Measurements from ENCODE around the gene MST1.
"Not testable (repeated sequence)": the region's sequence is repeated elsewhere in the genome, so short reads cannot be mapped to it uniquely, and the experiment has no call there.

Gene MST1

GRCh38 chr3:49700453-49701128 is 11.3 kb upstream of the MST1 start:
- no peak for DNase-seq (ENCODE audit: low read depth)

- no peak for DNase-seq (ENCODE audit: low read depth)
Observed at GRCh38 chr3:49700014-49700413, 10.7 kb upstream of the MST1 start.

- no peak for DNase-seq (ENCODE audit: low read depth)
Observed at GRCh38 chr3:49699281-49699979, 10.2 kb upstream of the MST1 start.

GRCh38 chr3:49695350-49696015 is 6.2 kb upstream of the MST1 start:
- not testable (repeated sequence) for DNase-seq (ENCODE audit: low read depth)

- not testable (repeated sequence) for DNase-seq (ENCODE audit: low read depth)
Observed at GRCh38 chr3:49694409-49695070, 5.3 kb upstream of the MST1 start.

- DNase-seq (ENCODE audit: low read depth): not testable (repeated sequence)
Observed at GRCh38 chr3:49691481-49691880, 2.2 kb upstream of the MST1 start.

GRCh38 chr3:49690856-49691255 is 1.6 kb upstream of the MST1 start:
- not testable (repeated sequence) for DNase-seq (ENCODE audit: low read depth)

- DNase-seq (ENCODE audit: low read depth): not testable (repeated sequence)
Observed at GRCh38 chr3:49689908-49690624, 792 bp upstream of the MST1 start.

- not testable (repeated sequence) for DNase-seq (ENCODE audit: low read depth)
Observed at GRCh38 chr3:49688338-49689045, 782 bp downstream of the MST1 start.

GRCh38 chr3:49687424-49687795 is 1.9 kb downstream of the MST1 start:
- DNase-seq (ENCODE audit: low read depth): not testable (repeated sequence)

GRCh38 chr3:49686769-49687423 is 2.4 kb downstream of the MST1 start:
- DNase-seq (ENCODE audit: low read depth): not testable (repeated sequence)

- DNase-seq (ENCODE audit: low read depth): not testable (repeated sequence)
Observed at GRCh38 chr3:49686346-49686745, 2.9 kb downstream of the MST1 start.

- DNase-seq (ENCODE audit: low read depth): not testable (repeated sequence)
Observed at GRCh38 chr3:49685846-49686245, 3.4 kb downstream of the MST1 start.

- not testable (repeated sequence) for DNase-seq (ENCODE audit: low read depth)
Observed at GRCh38 chr3:49685103-49685502, 4.2 kb downstream of the MST1 start.

- not testable (repeated sequence) for DNase-seq (ENCODE audit: low read depth)
Observed at GRCh38 chr3:49684453-49684852, 4.8 kb downstream of the MST1 start.

GRCh38 chr3:49683162-49683561 is 6.1 kb downstream of the MST1 start:
- no peak for DNase-seq (ENCODE audit: low read depth)

GRCh38 chr3:49681543-49681942 is 7.7 kb downstream of the MST1 start:
- DNase-seq (ENCODE audit: low read depth): no peak

GRCh38 chr3:49681232-49681522 is 8.1 kb downstream of the MST1 start:
- DNase-seq (ENCODE audit: low read depth): no peak

- no peak for DNase-seq (ENCODE audit: low read depth)
Observed at GRCh38 chr3:49680493-49681231, 8.6 kb downstream of the MST1 start.

- no peak for DNase-seq (ENCODE audit: low read depth)
Observed at GRCh38 chr3:49675912-49676311, 13.4 kb downstream of the MST1 start.

Data from stimulated activated CD8-positive, alpha-beta memory T cell treated with anti-CD3 and anti-CD28 coated beads, Interleukin-15, amount 100 ng/mL, for 24 hours (primary cell).